HepG2 (cell line): ENCODE measurements around the gene P2RX3. TPM values are rescaled to one million over a fixed set of nuclear protein-coding genes. Genes with fewer than 3 reads are reported as not detected.

ENCODE experiments used
- ATAC-seq: fragments of 200-7000 bp; cut with Tn5 transposase; 3 replicates; pipeline ENCODE4 v1.9.1; 2020; ENCODE audit warnings: mild to moderate bottlenecking, moderate library complexity
- BruUV-seq: library from RNA; stranded (reverse); fragments of 400-500 nt; replicated peaks from 2 replicates; lab custom pipeline; 2021; lab: Mats Ljungman, UMichigan
- CTCF ChIA-PET: fragments of 300-600 bp; formaldehyde crosslinking; extraction: SDS; loops from one replicate; lab custom pipeline; 2021; ENCODE audit warnings: low total read pairs, inconsistent platforms, low intra/inter-chr PET ratio; lab: Yijun Ruan, JAX
- POLR2A ChIA-PET: fragments of 350-600 bp; sonication (Branson Sonifier 250); formaldehyde crosslinking; loops from one replicate; lab custom pipeline; 2020; ENCODE audit warnings: antibody characterized with exemption, inconsistent platforms; lab: Yijun Ruan, JAX
- DNase-seq: peaks from one replicate; pipeline ENCODE4 v3.0.0-alpha.2; 2015; ENCODE audit warnings: low spot score
- FAIRE-seq: peaks from 3 replicates; lab custom pipeline; 2011; peaks lifted over from hg19 to GRCh38; lab: Jason Lieb, UNC
- H2AFZ ChIP-seq: one replicate; pipeline ENCODE4 v1.6.1; 2011; ENCODE audit warnings: low read length, inconsistent platforms
- H3K27ac ChIP-seq: fragments of 300-600 bp; 3 replicates; pipeline ENCODE4 v1.8.0; 2011; ENCODE audit warnings: mixed run types, mild to moderate bottlenecking, mixed read lengths, low read length, inconsistent platforms; ENCODE audit not compliant: insufficient read depth; ENCODE audit errors: extremely low read length
- H3K27me3 ChIP-seq, 2 experiments: fragments of 200-600 bp in 1 of 2; 2 replicates in 1 of 2; 3 replicates in 1 of 2; pipeline versions ENCODE4 v1.6.0 to v1.8.0; 2011; ENCODE audit warnings: low read length in 2 of 2, mild to moderate bottlenecking in 2 of 2, moderate library complexity in 2 of 2, inconsistent platforms in 1 of 2; ENCODE audit not compliant: insufficient read depth in 2 of 2, control insufficient read depth in 1 of 2
- H3K36me3 ChIP-seq, 2 experiments: fragments of 200-600 bp in 1 of 2; replicated peaks in 1 of 2; 2 replicates in 1 of 2; 3 replicates in 1 of 2; pipeline versions ENCODE4 v1.5.1 to v1.8.0; 2011; ENCODE audit warnings: low read length in 2 of 2, inconsistent platforms in 1 of 2; ENCODE audit not compliant: insufficient read depth in 2 of 2, control insufficient read depth in 1 of 2
- H3K4me1 ChIP-seq: 2 replicates; pipeline ENCODE4 v1.5.1; 2012; ENCODE audit warnings: low read length, inconsistent platforms; ENCODE audit not compliant: insufficient read depth
- H3K4me2 ChIP-seq: 2 replicates; pipeline ENCODE4 v1.6.0; 2011; ENCODE audit warnings: low read depth, low read length, inconsistent platforms
- H3K4me3 ChIP-seq, 3 experiments: fragments of 200-600 bp in 1 of 3; sonication (generic), shearing (Covaris generic) in 1 of 3; replicated peaks in 1 of 3; 2 replicates each; pipeline ENCODE4 v1.5.1; 2011 to 2016; ENCODE audit warnings: low read length in 3 of 3, inconsistent platforms in 2 of 3, low read depth in 2 of 3, mild to moderate bottlenecking in 2 of 3, control low read depth in 1 of 3, mixed read lengths in 1 of 3; ENCODE audit not compliant: insufficient read depth in 1 of 3
- H3K79me2 ChIP-seq: one replicate; pipeline ENCODE4 v1.6.1; 2011; ENCODE audit warnings: low read length, inconsistent platforms; ENCODE audit not compliant: insufficient read depth
- H3K9ac ChIP-seq: 2 replicates; pipeline ENCODE4 v1.6.0; 2011; ENCODE audit warnings: mild to moderate bottlenecking, low read depth, low read length, inconsistent platforms; ENCODE audit not compliant: insufficient read depth
- H3K9me3 ChIP-seq: 2 replicates; pipeline ENCODE4 v1.5.1; 2012; ENCODE audit warnings: mild to moderate bottlenecking, low read length
- H4K20me1 ChIP-seq: 2 replicates; pipeline ENCODE4 v1.6.0; 2011; ENCODE audit warnings: inconsistent platforms, mild to moderate bottlenecking, low read length, moderate library complexity; ENCODE audit not compliant: insufficient read depth
- KDM3A ChIP-seq: IDR thresholded peaks from 2 replicates; pipeline ENCODE4 v1.6.1; 2018; ENCODE audit warnings: low read depth, missing compliant biosample characterization
- MNT ChIP-seq: fragments of 450-650 bp; IDR thresholded peaks from 2 replicates; pipeline ENCODE4 v1.6.1; 2016
- PAWR ChIP-seq: sonication (generic); formaldehyde crosslinking; IDR thresholded peaks from 2 replicates; pipeline ENCODE4 v1.4.0; 2020; ENCODE audit warnings: missing genetic modification reagents, mild to moderate bottlenecking, borderline replicate concordance
- ZNF496 ChIP-seq: sonication (generic); formaldehyde crosslinking; IDR thresholded peaks from 2 replicates; pipeline ENCODE4 v1.8.1; 2023; ENCODE audit warnings: mild to moderate bottlenecking, moderate library complexity, missing genetic modification reagents; ENCODE audit not compliant: insufficient replicate concordance
- WGBS: methylation state at CpG from one replicate; pipeline ENCODE4 v1.1.6; 2017; ENCODE audit warnings: low lambda C conversion rate; 5-methylcytosine and 5-hydroxymethylcytosine counted together
- in situ Hi-C: cut with HindIII; loops from 2 replicates; pipeline ENCODE4 v1.10.0; 2017; ENCODE audit warnings: low pct_unique_long_range_greater_than_20kb; ENCODE audit not compliant: extremely low pct_ligation_motif_present
- intact Hi-C: fragments of 100-400 bp; cut with micrococcal nuclease; formaldehyde crosslinking; loops from one replicate; pipeline ENCODE4 v1.10.0; 2022; ENCODE audit not compliant: unreplicated experiment
- polyA plus RNA-seq, 8 experiments: library from polyadenylated mRNA; depleted of rRNA in 3 of 8; stranded (reverse) in 7 of 8; unstranded in 1 of 8; fragments of >200 nt; fragmentation: Illumina TruSeq in 4 of 8; extraction: Trizol in 4 of 8; gene quantifications; 2 replicates each; pipeline versions ENCODE4 v1.2.1 to v1.2.3, GENCODE V29; 2011 to 2016; ENCODE audit warnings: low read depth in 4 of 8, missing spikeins in 1 of 8, mixed read lengths in 1 of 8; ENCODE audit not compliant: insufficient read depth in 1 of 8
- total RNA-seq, 5 experiments: library from RNA; depleted of rRNA; stranded (reverse); fragments of >200 nt; fragmentation: Illumina TruSeq; extraction: Trizol; gene quantifications; 2 replicates each; pipeline ENCODE4 v1.2.3, GENCODE V29; 2016; ENCODE audit warnings: low read depth in 1 of 5
- TF ChIP-seq, protein P1 (sequence below): sonication (generic); formaldehyde crosslinking; IDR thresholded peaks from 2 replicates; pipeline ENCODE4 v1.4.0; 2020; ENCODE audit warnings: missing genetic modification reagents

Gene P2RX3
- total and polyA plus RNA-seq, 2 of the 13 experiments (the other 11 are each of a cell fraction or from before 2014, with no cell fraction given), result 0.08 TPM; not detected in 1

- TF ChIP-seq, protein P1, sequence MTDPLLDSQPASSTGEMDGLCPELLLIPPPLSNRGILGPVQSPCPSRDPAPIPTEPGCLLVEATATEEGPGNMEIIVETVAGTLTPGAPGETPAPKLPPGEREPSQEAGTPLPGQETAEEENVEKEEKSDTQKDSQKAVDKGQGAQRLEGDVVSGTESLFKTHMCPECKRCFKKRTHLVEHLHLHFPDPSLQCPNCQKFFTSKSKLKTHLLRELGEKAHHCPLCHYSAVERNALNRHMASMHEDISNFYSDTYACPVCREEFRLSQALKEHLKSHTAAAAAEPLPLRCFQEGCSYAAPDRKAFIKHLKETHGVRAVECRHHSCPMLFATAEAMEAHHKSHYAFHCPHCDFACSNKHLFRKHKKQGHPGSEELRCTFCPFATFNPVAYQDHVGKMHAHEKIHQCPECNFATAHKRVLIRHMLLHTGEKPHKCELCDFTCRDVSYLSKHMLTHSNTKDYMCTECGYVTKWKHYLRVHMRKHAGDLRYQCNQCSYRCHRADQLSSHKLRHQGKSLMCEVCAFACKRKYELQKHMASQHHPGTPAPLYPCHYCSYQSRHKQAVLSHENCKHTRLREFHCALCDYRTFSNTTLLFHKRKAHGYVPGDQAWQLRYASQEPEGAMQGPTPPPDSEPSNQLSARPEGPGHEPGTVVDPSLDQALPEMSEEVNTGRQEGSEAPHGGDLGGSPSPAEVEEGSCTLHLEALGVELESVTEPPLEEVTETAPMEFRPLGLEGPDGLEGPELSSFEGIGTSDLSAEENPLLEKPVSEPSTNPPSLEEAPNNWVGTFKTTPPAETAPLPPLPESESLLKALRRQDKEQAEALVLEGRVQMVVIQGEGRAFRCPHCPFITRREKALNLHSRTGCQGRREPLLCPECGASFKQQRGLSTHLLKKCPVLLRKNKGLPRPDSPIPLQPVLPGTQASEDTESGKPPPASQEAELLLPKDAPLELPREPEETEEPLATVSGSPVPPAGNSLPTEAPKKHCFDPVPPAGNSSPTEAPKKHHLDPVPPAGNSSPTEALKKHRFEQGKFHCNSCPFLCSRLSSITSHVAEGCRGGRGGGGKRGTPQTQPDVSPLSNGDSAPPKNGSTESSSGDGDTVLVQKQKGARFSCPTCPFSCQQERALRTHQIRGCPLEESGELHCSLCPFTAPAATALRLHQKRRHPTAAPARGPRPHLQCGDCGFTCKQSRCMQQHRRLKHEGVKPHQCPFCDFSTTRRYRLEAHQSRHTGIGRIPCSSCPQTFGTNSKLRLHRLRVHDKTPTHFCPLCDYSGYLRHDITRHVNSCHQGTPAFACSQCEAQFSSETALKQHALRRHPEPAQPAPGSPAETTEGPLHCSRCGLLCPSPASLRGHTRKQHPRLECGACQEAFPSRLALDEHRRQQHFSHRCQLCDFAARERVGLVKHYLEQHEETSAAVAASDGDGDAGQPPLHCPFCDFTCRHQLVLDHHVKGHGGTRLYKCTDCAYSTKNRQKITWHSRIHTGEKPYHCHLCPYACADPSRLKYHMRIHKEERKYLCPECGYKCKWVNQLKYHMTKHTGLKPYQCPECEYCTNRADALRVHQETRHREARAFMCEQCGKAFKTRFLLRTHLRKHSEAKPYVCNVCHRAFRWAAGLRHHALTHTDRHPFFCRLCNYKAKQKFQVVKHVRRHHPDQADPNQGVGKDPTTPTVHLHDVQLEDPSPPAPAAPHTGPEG (CRISPR knock-in tag), result no peak
- no peak for TF ChIP-seq KDM3A (CRISPR knock-in tag)
Measured at GRCh38 chr11:57373146-57373545, 35.0 kb downstream of the P2RX3 start (continued).

DNA sequence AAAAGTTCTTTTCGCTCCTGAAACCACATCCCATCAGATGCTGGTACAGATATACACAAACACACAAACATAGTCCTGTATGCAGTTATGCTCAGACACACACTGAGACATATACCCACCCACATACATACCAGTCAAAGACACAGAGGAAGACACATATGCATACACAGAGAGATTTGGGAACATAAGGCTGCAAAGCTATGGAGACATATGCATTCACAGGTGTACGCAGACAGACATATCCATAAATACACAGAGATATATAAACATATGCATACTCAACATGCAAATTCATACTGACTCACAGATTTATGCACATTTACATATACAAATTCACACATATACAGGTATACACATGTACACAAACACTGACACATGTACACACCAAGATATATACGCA is 36.8 kb downstream of the P2RX3 start:
- H3K27ac ChIP-seq, result no peak overlapping the region
- no peak for DNase-seq
- no peak overlapping the region for H3K4me2 ChIP-seq
- in situ Hi-C loops, result no loop called here
- H3K4me3 ChIP-seq, result no peak overlapping the region
- no peaks in the 10 kb centered on the region for H4K20me1 ChIP-seq
- CTCF ChIA-PET, result no interaction called here
- no peaks in the 10 kb centered on the region for H3K36me3 ChIP-seq
- no peak overlapping the region for H3K9ac ChIP-seq
- BruUV-seq, result no TSS peak
- TF ChIP-seq MNT (peak; percentile 56), ZNF496 (CRISPR knock-in tag) (no peak), PAWR (no peak)
- peaks cover 13% of the 10 kb centered on the region for H3K4me1 ChIP-seq
- ATAC-seq, result no peak
- H3K9me3 ChIP-seq, result no peaks in the 10 kb centered on the region
- WGBS, result 82% methylated on average over 2 of the region's 3 CpGs
- no peaks in the 10 kb centered on the region for H3K79me2 ChIP-seq
- no peak for FAIRE-seq
- POLR2A ChIA-PET, result no interaction called here
- H3K27me3 ChIP-seq, result peaks cover 0 to 9% of the 10 kb centered on the region in 2 experiments; a peak in 3 of 5 replicates
- intact Hi-C loops, result no loop called here
- no peak overlapping the region for H2AFZ ChIP-seq
